SK-N-SH (cell line): ENCODE results near the gene ARHGAP6. TPM values are rescaled to one million over a fixed set of nuclear protein-coding genes. Genes with fewer than 3 reads are reported as not detected.

Experiments used
- CTCF ChIA-PET: fragments of 300-600, 350-600 bp; formaldehyde crosslinking; extraction: SDS; loops from one replicate; lab custom pipeline; 2021; lab: Yijun Ruan, JAX
- POLR2A ChIA-PET: fragments of 350-600 bp; sonication (Branson Sonifier 250); formaldehyde crosslinking; extraction: SDS; loops from one replicate; lab custom pipeline; 2020; ENCODE audit warnings: antibody characterized with exemption, inconsistent platforms; lab: Yijun Ruan, JAX
- DNase-seq: peaks from one replicate; pipeline ENCODE4 v3.0.0; 2012
- H2AFZ ChIP-seq: fragments of 200-600 bp; sonication (generic); 2 replicates; pipeline ENCODE4 v1.8.1; 2016; ENCODE audit warnings: antibody characterized with exemption, mild to moderate bottlenecking, low read depth
- H3F3A ChIP-seq: fragments of 200-600 bp; sonication (generic); replicated peaks from 2 replicates; pipeline ENCODE3; 2016; ENCODE audit warnings: antibody characterized with exemption, mild to moderate bottlenecking; ENCODE audit not compliant: insufficient read depth
- H3K27ac ChIP-seq, 2 experiments: fragments of 200-500 bp in 1 of 2; fragments of 200-600 bp in 1 of 2; sonication (Bioruptor generic) in 1 of 2; sonication (generic), shearing (Covaris generic) in 1 of 2; 2 replicates each; pipeline versions ENCODE4 v1.5.1 to v1.6.1; 2014 to 2016; ENCODE audit warnings: low read depth in 2 of 2, inconsistent platforms in 1 of 2, low read length in 1 of 2, mild to moderate bottlenecking in 1 of 2, mixed read lengths in 1 of 2
- H3K27me3 ChIP-seq: fragments of 200-600 bp; sonication (generic), shearing (Covaris generic); 2 replicates; pipeline ENCODE4 v1.6.1; 2016; ENCODE audit warnings: mixed run types; ENCODE audit not compliant: insufficient read depth
- H3K36me3 ChIP-seq, 2 experiments: fragments of 200-500 bp in 1 of 2; fragments of 200-600 bp in 1 of 2; sonication (Bioruptor generic) in 1 of 2; sonication (generic) in 1 of 2; replicated peaks in 1 of 2; 2 replicates each; pipeline versions ENCODE3 to v1.5.1; 2014 to 2016; ENCODE audit warnings: low read length in 1 of 2, mild to moderate bottlenecking in 1 of 2; ENCODE audit not compliant: insufficient read depth in 2 of 2, control insufficient read depth in 1 of 2
- H3K4me1 ChIP-seq, 2 experiments: fragments of 200-500 bp in 1 of 2; fragments of 200-600 bp in 1 of 2; sonication (Bioruptor generic) in 1 of 2; sonication (generic), shearing (Covaris generic) in 1 of 2; 2 replicates each; pipeline versions ENCODE4 v1.5.1 to v1.6.1; 2014 to 2016; ENCODE audit warnings: low read depth in 1 of 2, low read length in 1 of 2, mixed run types in 1 of 2; ENCODE audit not compliant: insufficient read depth in 2 of 2, control insufficient read depth in 1 of 2
- H3K4me2 ChIP-seq: fragments of 200-600 bp; sonication (generic), shearing (Covaris generic); 2 replicates; pipeline ENCODE4 v1.6.1; 2017; ENCODE audit warnings: mixed run types
- H3K4me3 ChIP-seq, 2 experiments: fragments of 200-500 bp in 1 of 2; fragments of 200-600 bp in 1 of 2; sonication (Bioruptor generic) in 1 of 2; sonication (generic), shearing (Covaris generic) in 1 of 2; 2 replicates each; pipeline versions ENCODE4 v1.5.1 to v1.8.1; 2014 to 2016; ENCODE audit warnings: low read depth in 2 of 2, inconsistent platforms in 1 of 2, low read length in 1 of 2, mild to moderate bottlenecking in 1 of 2, mixed read lengths in 1 of 2, moderate library complexity in 1 of 2
- H3K79me2 ChIP-seq: fragments of 200-600 bp; sonication (generic); 2 replicates; pipeline ENCODE4 v1.8.1; 2017; ENCODE audit warnings: mild to moderate bottlenecking; ENCODE audit not compliant: insufficient read depth
- H3K9ac ChIP-seq: fragments of 200-600 bp; sonication (generic); 2 replicates; pipeline ENCODE4 v1.6.1; 2017; ENCODE audit warnings: mixed run types
- H3K9me2 ChIP-seq: fragments of 200-600 bp; sonication (generic); 2 replicates; pipeline ENCODE4 v1.6.1; 2017; ENCODE audit warnings: mixed run types
- H3K9me3 ChIP-seq: fragments of 200-600 bp; sonication (generic); 2 replicates; pipeline ENCODE4 v1.6.1; 2017; ENCODE audit warnings: mixed run types, mild to moderate bottlenecking, moderate library complexity
- H4K20me1 ChIP-seq: fragments of 200-600 bp; sonication (generic); 2 replicates; pipeline ENCODE4 v1.6.1; 2017; ENCODE audit warnings: mild to moderate bottlenecking, mixed run types; ENCODE audit not compliant: insufficient read depth
- CHD2 ChIP-seq: fragments of 150-350 bp; IDR thresholded peaks from 2 replicates; pipeline ENCODE4 v1.6.1; 2018; ENCODE audit warnings: low read length; ENCODE audit not compliant: partially characterized antibody
- ELF1 ChIP-seq: IDR thresholded peaks from 2 replicates; pipeline ENCODE4 v1.4.0; 2012
- EP300 ChIP-seq, 2 experiments: IDR thresholded peaks; 2 replicates each; pipeline versions ENCODE4 v1.4.0 to v1.6.1; 2012; ENCODE audit warnings: borderline replicate concordance in 1 of 2, low read depth in 1 of 2, low read length in 1 of 2
- EZH2phosphoT487 ChIP-seq: fragments of 200-600 bp; sonication (generic); IDR thresholded peaks from 2 replicates; pipeline ENCODE4 v1.6.1; 2017; ENCODE audit warnings: low read depth, mixed run types, mild to moderate bottlenecking, antibody characterized with exemption, moderate library complexity, borderline replicate concordance
- FOSL2 ChIP-seq: IDR thresholded peaks from 2 replicates; pipeline ENCODE4 v1.4.0; 2012; ENCODE audit warnings: low read depth, mild to moderate bottlenecking, moderate library complexity, borderline replicate concordance
- FOXM1 ChIP-seq: IDR thresholded peaks from 2 replicates; pipeline ENCODE4 v1.4.0; 2012; ENCODE audit warnings: low read depth, mild to moderate bottlenecking
- GATA2 ChIP-seq: sonication (generic); formaldehyde crosslinking; IDR thresholded peaks from 2 replicates; pipeline ENCODE4 v1.5.0; 2020; ENCODE audit warnings: mild to moderate bottlenecking, missing genetic modification reagents
- JUND ChIP-seq: IDR thresholded peaks from 2 replicates; pipeline ENCODE4 v1.4.0; 2012
- MXI1 ChIP-seq: IDR thresholded peaks from 2 replicates; pipeline ENCODE4 v1.6.1; 2012; ENCODE audit warnings: mild to moderate bottlenecking, low read depth, low read length, improper control_type of control experiment
- NRF1 ChIP-seq: IDR thresholded peaks from 2 replicates; pipeline ENCODE4 v1.6.1; 2012; ENCODE audit warnings: low read depth, mild to moderate bottlenecking, low read length
- SIN3A ChIP-seq: IDR thresholded peaks from 2 replicates; pipeline ENCODE4 v1.6.1; 2012; ENCODE audit warnings: low read depth, mild to moderate bottlenecking, low read length, moderate library complexity, borderline replicate concordance
- SMC3 ChIP-seq: IDR thresholded peaks from 2 replicates; pipeline ENCODE4 v1.6.1; 2012; ENCODE audit warnings: low read depth, low read length, improper control_type of control experiment
- YY1 ChIP-seq: IDR thresholded peaks from 2 replicates; pipeline ENCODE4 v1.4.0; 2012; ENCODE audit warnings: low read depth, mild to moderate bottlenecking
- WGBS: methylation state at CpG from one replicate; pipeline ENCODE4 v1.1.6; 2017; ENCODE audit warnings: low lambda C conversion rate; 5-methylcytosine and 5-hydroxymethylcytosine counted together
- polyA plus RNA-seq, 3 experiments: library from polyadenylated mRNA; depleted of rRNA; stranded (reverse); fragments of >200 nt; gene quantifications; 2 replicates each; pipeline ENCODE4 v1.2.3, GENCODE V29; 2012
- TF ChIP-seq, protein P1 (sequence below): fragments of 200-600 bp; sonication (generic); IDR thresholded peaks from 2 replicates; pipeline ENCODE4 v1.6.1; 2017; ENCODE audit warnings: antibody characterized with exemption, mild to moderate bottlenecking, moderate library complexity
- TF ChIP-seq, protein P2 (sequence below): fragments of 150-350 bp; IDR thresholded peaks from 2 replicates; pipeline ENCODE4 v1.6.1; 2016; ENCODE audit warnings: mild to moderate bottlenecking, low read depth, low read length
- TF ChIP-seq, protein P3 (sequence below): IDR thresholded peaks from 2 replicates; pipeline ENCODE4 v1.4.0; 2012; ENCODE audit warnings: low read depth, borderline replicate concordance
- TF ChIP-seq, protein P4 (sequence below): IDR thresholded peaks from 2 replicates; pipeline ENCODE4 v1.4.0; 2012; ENCODE audit warnings: low read depth, borderline replicate concordance

ARHGAP6 gene
- polyA plus RNA-seq, 1 of the 3 experiments (the other 2 are of a cell fraction) = 0.16 TPM

DNA sequence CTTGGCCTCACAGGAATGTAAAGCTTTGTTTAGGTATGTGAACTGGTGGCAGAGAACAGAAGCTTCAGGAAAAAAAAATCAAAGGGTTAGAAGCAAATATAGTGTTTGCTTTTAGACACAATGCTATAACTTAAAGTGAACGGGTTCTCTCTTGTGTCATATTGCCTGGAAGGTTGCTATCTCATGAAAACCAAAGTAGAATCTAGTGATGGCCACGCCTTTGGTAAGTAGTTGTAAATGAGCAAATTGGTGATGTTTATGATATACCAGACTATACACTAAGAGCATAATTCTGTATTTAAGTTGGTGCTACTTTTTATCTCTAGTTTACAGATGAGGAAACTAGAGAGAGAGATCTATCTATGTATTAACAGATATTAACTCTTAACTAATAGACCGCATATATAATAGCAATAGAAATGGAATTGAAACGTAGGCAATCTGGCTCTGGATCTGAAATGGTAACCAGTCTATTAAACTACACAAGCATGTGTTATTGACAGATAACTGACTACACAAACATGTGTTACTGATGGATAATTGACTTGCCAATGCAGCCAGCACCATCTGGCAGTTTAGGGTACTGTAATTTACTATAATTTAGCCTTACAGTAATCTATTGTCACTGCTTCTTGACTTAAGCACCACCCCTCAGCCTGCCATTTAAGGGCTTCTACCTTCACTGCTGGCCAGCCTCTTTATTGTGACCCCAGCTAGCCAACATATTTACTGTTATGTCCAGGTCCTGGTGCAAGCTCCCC lies 513.7 kb downstream of the ARHGAP6 start:
- DNase-seq = no peak
- WGBS = 47% methylated on average over 4 of the region's 4 CpGs
- Histone ChIP-seq H3K36me3 (no peaks in the 10 kb centered on the region), H3K9me2 (no peaks in the 10 kb centered on the region), H3K27me3 (no peaks in the 10 kb centered on the region), H3F3A (no peaks in the 10 kb centered on the region), H3K4me1 (no peaks in the 10 kb centered on the region), H4K20me1 (no peaks in the 10 kb centered on the region), H2AFZ (no peak overlapping the region), H3K79me2 (no peaks in the 10 kb centered on the region), H3K9me3 (no peaks in the 10 kb centered on the region), H3K4me2 (no peak overlapping the region), H3K9ac (no peak overlapping the region), H3K27ac (no peak overlapping the region), H3K4me3 (no peak overlapping the region)
- TF ChIP-seq YY1 (no peak), MXI1 (no peak), FOSL2 (no peak), SIN3A (no peak), SMC3 (no peak), EZH2phosphoT487 (no peak), GATA2 (CRISPR knock-in tag) (no peak), ELF1 (no peak), NRF1 (no peak), EP300 (IDR thresholded peaks at IDR 0.05; ENCODE audit: borderline replicate concordance in 1 of 2, low read depth in 1 of 2, low read length in 1 of 2) (no peak), JUND (no peak), FOXM1 (no peak), CHD2 (no peak)
- TF ChIP-seq, protein P1, sequence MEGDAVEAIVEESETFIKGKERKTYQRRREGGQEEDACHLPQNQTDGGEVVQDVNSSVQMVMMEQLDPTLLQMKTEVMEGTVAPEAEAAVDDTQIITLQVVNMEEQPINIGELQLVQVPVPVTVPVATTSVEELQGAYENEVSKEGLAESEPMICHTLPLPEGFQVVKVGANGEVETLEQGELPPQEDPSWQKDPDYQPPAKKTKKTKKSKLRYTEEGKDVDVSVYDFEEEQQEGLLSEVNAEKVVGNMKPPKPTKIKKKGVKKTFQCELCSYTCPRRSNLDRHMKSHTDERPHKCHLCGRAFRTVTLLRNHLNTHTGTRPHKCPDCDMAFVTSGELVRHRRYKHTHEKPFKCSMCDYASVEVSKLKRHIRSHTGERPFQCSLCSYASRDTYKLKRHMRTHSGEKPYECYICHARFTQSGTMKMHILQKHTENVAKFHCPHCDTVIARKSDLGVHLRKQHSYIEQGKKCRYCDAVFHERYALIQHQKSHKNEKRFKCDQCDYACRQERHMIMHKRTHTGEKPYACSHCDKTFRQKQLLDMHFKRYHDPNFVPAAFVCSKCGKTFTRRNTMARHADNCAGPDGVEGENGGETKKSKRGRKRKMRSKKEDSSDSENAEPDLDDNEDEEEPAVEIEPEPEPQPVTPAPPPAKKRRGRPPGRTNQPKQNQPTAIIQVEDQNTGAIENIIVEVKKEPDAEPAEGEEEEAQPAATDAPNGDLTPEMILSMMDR = no peak
- TF ChIP-seq, protein P2, sequence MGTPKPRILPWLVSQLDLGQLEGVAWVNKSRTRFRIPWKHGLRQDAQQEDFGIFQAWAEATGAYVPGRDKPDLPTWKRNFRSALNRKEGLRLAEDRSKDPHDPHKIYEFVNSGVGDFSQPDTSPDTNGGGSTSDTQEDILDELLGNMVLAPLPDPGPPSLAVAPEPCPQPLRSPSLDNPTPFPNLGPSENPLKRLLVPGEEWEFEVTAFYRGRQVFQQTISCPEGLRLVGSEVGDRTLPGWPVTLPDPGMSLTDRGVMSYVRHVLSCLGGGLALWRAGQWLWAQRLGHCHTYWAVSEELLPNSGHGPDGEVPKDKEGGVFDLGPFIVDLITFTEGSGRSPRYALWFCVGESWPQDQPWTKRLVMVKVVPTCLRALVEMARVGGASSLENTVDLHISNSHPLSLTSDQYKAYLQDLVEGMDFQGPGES = no peak
- TF ChIP-seq, protein P3, sequence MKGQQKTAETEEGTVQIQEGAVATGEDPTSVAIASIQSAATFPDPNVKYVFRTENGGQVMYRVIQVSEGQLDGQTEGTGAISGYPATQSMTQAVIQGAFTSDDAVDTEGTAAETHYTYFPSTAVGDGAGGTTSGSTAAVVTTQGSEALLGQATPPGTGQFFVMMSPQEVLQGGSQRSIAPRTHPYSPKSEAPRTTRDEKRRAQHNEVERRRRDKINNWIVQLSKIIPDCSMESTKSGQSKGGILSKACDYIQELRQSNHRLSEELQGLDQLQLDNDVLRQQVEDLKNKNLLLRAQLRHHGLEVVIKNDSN = no peak
- TF ChIP-seq, protein P4, sequence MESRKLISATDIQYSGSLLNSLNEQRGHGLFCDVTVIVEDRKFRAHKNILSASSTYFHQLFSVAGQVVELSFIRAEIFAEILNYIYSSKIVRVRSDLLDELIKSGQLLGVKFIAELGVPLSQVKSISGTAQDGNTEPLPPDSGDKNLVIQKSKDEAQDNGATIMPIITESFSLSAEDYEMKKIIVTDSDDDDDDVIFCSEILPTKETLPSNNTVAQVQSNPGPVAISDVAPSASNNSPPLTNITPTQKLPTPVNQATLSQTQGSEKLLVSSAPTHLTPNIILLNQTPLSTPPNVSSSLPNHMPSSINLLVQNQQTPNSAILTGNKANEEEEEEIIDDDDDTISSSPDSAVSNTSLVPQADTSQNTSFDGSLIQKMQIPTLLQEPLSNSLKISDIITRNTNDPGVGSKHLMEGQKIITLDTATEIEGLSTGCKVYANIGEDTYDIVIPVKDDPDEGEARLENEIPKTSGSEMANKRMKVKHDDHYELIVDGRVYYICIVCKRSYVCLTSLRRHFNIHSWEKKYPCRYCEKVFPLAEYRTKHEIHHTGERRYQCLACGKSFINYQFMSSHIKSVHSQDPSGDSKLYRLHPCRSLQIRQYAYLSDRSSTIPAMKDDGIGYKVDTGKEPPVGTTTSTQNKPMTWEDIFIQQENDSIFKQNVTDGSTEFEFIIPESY = no peak
- CTCF ChIA-PET = interaction anchor here (0.7 to 1.6 kb wide), 4 partner anchors 15 to 962 kb away, joined by 3 to 5 read pairs (median 3); no protein-coding TSS in a partner anchor
- POLR2A ChIA-PET = no interaction called here
